ENCODE results near the gene MFSD12.

DNA sequence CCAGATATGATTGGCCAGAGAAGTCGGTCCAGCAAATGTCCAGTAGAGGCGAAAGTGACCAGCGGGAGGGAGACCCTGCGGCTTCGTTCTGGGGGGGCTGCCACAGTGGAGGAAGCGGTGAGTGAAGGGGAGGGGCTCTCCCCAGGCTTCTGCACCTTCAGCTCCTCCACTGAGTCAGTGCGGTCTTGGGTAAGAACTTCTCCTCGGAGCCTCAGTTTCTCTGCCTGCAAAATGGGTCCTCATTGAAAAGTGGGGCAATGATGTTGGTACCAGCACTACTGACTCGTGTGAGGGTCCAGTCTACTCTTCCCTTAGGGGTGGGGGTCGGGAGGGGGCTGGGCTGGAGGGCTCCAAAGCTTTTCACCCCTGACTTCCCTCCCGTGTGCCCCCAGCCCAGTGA lies 32.1 kb upstream of the MFSD12 start:
- TF ChIP-seq, protein P1, sequence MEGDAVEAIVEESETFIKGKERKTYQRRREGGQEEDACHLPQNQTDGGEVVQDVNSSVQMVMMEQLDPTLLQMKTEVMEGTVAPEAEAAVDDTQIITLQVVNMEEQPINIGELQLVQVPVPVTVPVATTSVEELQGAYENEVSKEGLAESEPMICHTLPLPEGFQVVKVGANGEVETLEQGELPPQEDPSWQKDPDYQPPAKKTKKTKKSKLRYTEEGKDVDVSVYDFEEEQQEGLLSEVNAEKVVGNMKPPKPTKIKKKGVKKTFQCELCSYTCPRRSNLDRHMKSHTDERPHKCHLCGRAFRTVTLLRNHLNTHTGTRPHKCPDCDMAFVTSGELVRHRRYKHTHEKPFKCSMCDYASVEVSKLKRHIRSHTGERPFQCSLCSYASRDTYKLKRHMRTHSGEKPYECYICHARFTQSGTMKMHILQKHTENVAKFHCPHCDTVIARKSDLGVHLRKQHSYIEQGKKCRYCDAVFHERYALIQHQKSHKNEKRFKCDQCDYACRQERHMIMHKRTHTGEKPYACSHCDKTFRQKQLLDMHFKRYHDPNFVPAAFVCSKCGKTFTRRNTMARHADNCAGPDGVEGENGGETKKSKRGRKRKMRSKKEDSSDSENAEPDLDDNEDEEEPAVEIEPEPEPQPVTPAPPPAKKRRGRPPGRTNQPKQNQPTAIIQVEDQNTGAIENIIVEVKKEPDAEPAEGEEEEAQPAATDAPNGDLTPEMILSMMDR (IDR thresholded peaks at IDR 0.05), result no peak
- TF ChIP-seq ZFX (IDR thresholded peaks at IDR 0.05; ENCODE audit: borderline replicate concordance), result no peak

Measured in 22Rv1 (cell line).